Measurements from ENCODE around the gene SCARB2. TPM values are rescaled to one million over a fixed set of nuclear protein-coding genes. Genes with fewer than 3 reads are reported as not detected.

The SCARB2 gene
- total RNA-seq, 1 donor from 2014 or later, result 97.4 TPM

DNA sequence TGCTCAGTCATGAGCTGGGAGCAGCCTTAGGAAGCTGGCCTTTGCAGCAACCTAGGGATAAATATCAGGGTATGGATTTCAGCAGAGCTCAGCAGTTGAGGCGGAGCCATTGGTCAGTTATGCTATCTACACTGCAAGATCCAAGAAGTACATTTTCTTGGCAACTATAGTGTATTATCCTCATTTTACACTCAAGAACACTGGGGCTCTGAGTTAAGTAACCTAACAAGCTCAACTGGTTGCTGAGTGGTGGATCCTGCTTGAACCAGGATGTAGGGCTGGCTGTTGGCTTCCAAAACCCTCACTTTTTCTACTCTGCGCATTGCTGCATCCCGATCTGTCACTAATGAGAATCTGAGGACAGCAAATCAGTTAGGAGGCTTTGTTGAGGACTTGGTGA, 1.5 kb upstream of the SCARB2 start:
- H3K4me1 ChIP-seq, result peaks cover 18% of the 10 kb centered on the region
- H3K9me3 ChIP-seq (ENCODE audit: low read depth), result no peaks in the 10 kb centered on the region
- H3K36me3 ChIP-seq, result no peaks in the 10 kb centered on the region
- H2AFZ ChIP-seq (replicated peaks), result no peak overlapping the region
- H3K4me2 ChIP-seq, result no peak overlapping the region
- peaks cover 9% of the 10 kb centered on the region for H4K20me1 ChIP-seq (ENCODE audit: low read depth)
- no peak overlapping the region for H3K9ac ChIP-seq
- no peak for DNase-seq (ENCODE audit: low spot score)
- H3K36me3 Mint-ChIP-seq, result no peaks in the 10 kb centered on the region
- no peak for TF ChIP-seq EZH2phosphoT487 (IDR thresholded peaks at IDR 0.05)
- no peak for TF ChIP-seq CTCF (IDR thresholded peaks at IDR 0.05)
- TF ChIP-seq EZH2 (IDR thresholded peaks at IDR 0.05), result no peak
- H3K79me2 ChIP-seq (ENCODE audit: low read depth), result peaks cover 28% of the 10 kb centered on the region
- no peak overlapping the region for H3K27ac Mint-ChIP-seq
- no peak overlapping the region for H3K27ac ChIP-seq
- H3K4me3 Mint-ChIP-seq, result peak overlapping the region; percentile 68
- no peaks in the 10 kb centered on the region for H3K9me3 Mint-ChIP-seq
- peaks cover 43% of the 10 kb centered on the region for H3K4me1 Mint-ChIP-seq
- H3K4me3 ChIP-seq, result no peak overlapping the region
- H3K27me3 Mint-ChIP-seq (ENCODE audit: insufficient read depth, low read depth), result peaks cover 2% of the 10 kb centered on the region
- peaks cover 15% of the 10 kb centered on the region for H3F3A ChIP-seq (ENCODE audit: low read depth)
- peaks cover 4% of the 10 kb centered on the region for H3K27me3 ChIP-seq

DNA sequence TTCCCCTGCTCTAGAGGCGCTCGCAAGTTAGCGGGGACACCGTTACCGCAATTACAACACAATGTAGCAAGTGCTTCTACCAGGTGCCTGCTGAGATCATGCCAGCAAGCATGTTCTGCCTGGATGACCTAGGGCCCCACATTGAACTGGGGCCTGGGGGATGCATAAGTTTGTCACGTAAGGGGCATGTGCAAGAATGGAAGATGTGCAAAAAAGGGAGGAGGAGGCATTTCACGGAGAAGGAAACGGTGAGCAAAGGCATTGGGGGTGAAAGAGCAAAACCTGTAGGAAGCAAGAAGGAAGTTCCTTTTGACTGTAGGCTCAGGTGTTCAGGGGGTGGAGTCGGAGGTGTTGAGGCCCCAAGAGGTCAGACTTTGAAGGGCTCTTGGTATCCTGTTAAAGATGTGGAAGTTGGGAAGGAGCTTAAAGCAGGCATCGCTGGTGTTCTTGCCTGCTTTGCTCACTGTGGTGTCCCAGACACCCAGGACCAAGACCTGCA, 602 bp upstream of the SCARB2 start:
- Mint-ChIP-seq H3K9me3 (no peaks in the 10 kb centered on the region), H3K27ac (peak overlapping the region; percentile 11), H3K36me3 (peaks cover 3% of the 10 kb centered on the region), H3K27me3 (ENCODE audit: insufficient read depth, low read depth) (peaks cover 4% of the 10 kb centered on the region), H3K4me1 (peaks cover 43% of the 10 kb centered on the region), H3K4me3 (peak overlapping the region; percentile 87)
- no peak for DNase-seq (ENCODE audit: low spot score)
- Histone ChIP-seq H3K4me1 (peaks cover 18% of the 10 kb centered on the region), H3K4me2 (peak overlapping the region; percentile 94), H3K79me2 (ENCODE audit: low read depth) (peaks cover 33% of the 10 kb centered on the region), H3K27ac (peak overlapping the region; percentile 84), H2AFZ (replicated peaks) (peak overlapping the region; percentile 87), H3K9ac (peak overlapping the region; percentile 58), H3F3A (ENCODE audit: low read depth) (peaks cover 15% of the 10 kb centered on the region), H3K4me3 (peak overlapping the region; percentile 70), H3K9me3 (ENCODE audit: low read depth) (no peaks in the 10 kb centered on the region), H3K27me3 (peaks cover 4% of the 10 kb centered on the region), H4K20me1 (ENCODE audit: low read depth) (peaks cover 9% of the 10 kb centered on the region), H3K36me3 (no peaks in the 10 kb centered on the region)
- TF ChIP-seq EZH2 (IDR thresholded peaks at IDR 0.05), result no peak

GRCh38 chr4:76212851-76213414, 691 bp downstream of the SCARB2 start:
- H3K4me1 Mint-ChIP-seq, result peaks cover 52% of the 10 kb centered on the region
- Histone ChIP-seq H3K27ac (peak overlapping the region; percentile 84), H3K4me3 (peak overlapping the region; percentile 70), H3K4me2 (peak overlapping the region; percentile 94), H3F3A (ENCODE audit: low read depth) (peaks cover 15% of the 10 kb centered on the region), H3K9ac (peak overlapping the region; percentile 58), H3K36me3 (no peaks in the 10 kb centered on the region), H3K27me3 (peaks cover 4% of the 10 kb centered on the region), H3K4me1 (peaks cover 23% of the 10 kb centered on the region), H4K20me1 (ENCODE audit: low read depth) (peaks cover 9% of the 10 kb centered on the region), H3K9me3 (ENCODE audit: low read depth) (no peaks in the 10 kb centered on the region), H2AFZ (replicated peaks) (peak overlapping the region; percentile 87), H3K79me2 (ENCODE audit: low read depth) (peaks cover 44% of the 10 kb centered on the region)
- no peaks in the 10 kb centered on the region for H3K9me3 Mint-ChIP-seq
- peaks cover 5% of the 10 kb centered on the region for H3K36me3 Mint-ChIP-seq
- TF ChIP-seq EZH2 (IDR thresholded peaks at IDR 0.05) (no peak), EZH2phosphoT487 (IDR thresholded peaks at IDR 0.05) (no peak), CTCF (IDR thresholded peaks at IDR 0.05) (no peak)
- H3K27me3 Mint-ChIP-seq (ENCODE audit: insufficient read depth, low read depth), result peaks cover 4% of the 10 kb centered on the region
- H3K4me3 Mint-ChIP-seq, result peak overlapping the region; percentile 93
- DNase-seq (ENCODE audit: low spot score), result peak; percentile 25
- H3K27ac Mint-ChIP-seq, result peak overlapping the region; percentile 89

Data from neural progenitor cell (in vitro differentiated cells).